ENCODE results near the gene VAV2.

DNA sequence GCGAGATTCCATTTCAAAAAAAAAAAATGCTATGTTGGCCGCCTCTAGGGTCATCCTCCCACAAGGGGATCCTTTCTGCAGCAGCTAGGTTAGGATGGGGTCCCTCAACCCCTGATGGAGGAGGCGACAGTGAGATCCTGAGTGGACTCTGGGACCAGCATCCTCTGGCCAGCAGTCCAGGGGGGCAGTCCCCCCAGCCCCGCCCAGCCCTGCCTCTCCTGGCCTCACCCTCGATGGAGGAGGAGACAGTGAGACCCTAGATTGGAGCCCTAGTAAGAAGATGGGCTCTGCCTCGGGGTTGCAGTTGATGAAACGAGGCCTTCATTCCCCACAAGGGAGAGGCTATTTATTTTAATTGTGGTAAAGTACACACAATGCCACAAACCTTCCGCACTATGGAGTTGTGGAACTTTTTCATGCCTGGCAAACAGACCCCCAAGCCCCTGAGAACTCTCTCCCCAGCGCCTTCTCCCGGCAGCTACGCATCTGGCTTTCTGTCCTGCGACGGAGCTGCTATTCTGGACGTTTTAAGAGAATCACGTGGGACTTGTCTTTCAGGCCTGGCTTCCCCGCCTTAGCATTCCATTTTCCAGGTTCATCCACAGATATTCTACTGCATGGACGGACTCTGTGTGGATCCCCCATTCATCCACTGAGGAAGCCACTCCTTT lies 15.8 kb downstream of the VAV2 start:
- TF ChIP-seq OSR1 (CRISPR knock-in tag; IDR thresholded peaks at IDR 0.05) (no peak), TOX (CRISPR knock-in tag; IDR thresholded peaks at IDR 0.05; ENCODE audit: borderline replicate concordance) (no peak), ZFP3 (CRISPR knock-in tag; IDR thresholded peaks at IDR 0.05) (no peak), RARB (CRISPR knock-in tag; IDR thresholded peaks at IDR 0.05) (no peak), CSDC2 (CRISPR knock-in tag; IDR thresholded peaks at IDR 0.05) (no peak), ESRRG (CRISPR knock-in tag; IDR thresholded peaks at IDR 0.05) (no peak), ZNF70 (CRISPR knock-in tag; IDR thresholded peaks at IDR 0.05) (no peak)
- TF ChIP-seq, protein P1, sequence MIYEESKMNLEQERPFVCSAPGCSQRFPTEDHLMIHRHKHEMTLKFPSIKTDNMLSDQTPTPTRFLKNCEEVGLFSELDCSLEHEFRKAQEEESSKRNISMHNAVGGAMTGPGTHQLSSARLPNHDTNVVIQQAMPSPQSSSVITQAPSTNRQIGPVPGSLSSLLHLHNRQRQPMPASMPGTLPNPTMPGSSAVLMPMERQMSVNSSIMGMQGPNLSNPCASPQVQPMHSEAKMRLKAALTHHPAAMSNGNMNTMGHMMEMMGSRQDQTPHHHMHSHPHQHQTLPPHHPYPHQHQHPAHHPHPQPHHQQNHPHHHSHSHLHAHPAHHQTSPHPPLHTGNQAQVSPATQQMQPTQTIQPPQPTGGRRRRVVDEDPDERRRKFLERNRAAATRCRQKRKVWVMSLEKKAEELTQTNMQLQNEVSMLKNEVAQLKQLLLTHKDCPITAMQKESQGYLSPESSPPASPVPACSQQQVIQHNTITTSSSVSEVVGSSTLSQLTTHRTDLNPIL (CRISPR knock-in tag; IDR thresholded peaks at IDR 0.05; ENCODE audit: low read depth), result no peak
- TF ChIP-seq, protein P2, sequence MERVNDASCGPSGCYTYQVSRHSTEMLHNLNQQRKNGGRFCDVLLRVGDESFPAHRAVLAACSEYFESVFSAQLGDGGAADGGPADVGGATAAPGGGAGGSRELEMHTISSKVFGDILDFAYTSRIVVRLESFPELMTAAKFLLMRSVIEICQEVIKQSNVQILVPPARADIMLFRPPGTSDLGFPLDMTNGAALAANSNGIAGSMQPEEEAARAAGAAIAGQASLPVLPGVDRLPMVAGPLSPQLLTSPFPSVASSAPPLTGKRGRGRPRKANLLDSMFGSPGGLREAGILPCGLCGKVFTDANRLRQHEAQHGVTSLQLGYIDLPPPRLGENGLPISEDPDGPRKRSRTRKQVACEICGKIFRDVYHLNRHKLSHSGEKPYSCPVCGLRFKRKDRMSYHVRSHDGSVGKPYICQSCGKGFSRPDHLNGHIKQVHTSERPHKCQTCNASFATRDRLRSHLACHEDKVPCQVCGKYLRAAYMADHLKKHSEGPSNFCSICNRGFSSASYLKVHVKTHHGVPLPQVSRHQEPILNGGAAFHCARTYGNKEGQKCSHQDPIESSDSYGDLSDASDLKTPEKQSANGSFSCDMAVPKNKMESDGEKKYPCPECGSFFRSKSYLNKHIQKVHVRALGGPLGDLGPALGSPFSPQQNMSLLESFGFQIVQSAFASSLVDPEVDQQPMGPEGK (CRISPR knock-in tag; IDR thresholded peaks at IDR 0.05; ENCODE audit: borderline replicate concordance), result no peak
